ENCODE measurements around the gene TPBGL.
"Not testable (repeated sequence)": the region's sequence is repeated elsewhere in the genome, so short reads cannot be mapped to it uniquely, and the experiment has no call there.

TPBGL gene

DNA sequence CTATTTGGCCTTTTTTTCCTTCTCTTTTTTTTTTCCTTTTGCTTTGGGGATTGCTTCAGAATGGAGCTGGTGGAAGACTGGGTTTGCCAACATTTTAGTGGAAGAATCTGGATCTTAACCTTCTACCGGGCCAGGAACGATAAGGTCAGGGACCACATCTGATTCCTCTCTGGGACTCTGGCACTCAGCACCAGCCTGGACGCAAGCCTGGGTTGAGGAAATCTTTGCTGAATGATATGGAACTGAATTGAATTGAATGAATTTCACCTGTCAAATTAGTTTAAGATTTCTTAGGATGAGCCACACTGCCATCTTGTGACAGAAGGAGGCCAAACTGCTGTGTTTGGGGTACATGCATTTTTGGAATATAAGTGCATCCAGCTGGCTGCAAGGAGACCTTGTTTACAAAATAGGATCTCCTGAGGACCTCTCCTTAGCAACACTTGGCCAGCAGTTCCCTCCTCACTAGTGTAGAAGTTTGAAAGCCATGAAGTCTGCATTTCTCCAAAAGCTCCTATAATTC lies 30.4 kb downstream of the TPBGL start:
- H3K27me3 ChIP-seq = no peaks in the 10 kb centered on the region
- no peak for TF ChIP-seq Cebpa-rat (IDR thresholded peaks at IDR 0.05)

GRCh38 chr11:75271730-75272129 lies 31.2 kb downstream of the TPBGL start:
- Histone ChIP-seq H3K36me3 (peaks cover 69% of the 10 kb centered on the region), H3K4me3 (no peak overlapping the region), H3K9ac (no peak overlapping the region), H3K27me3 (no peaks in the 10 kb centered on the region), H4K20me1 (no peaks in the 10 kb centered on the region), H3K4me2 (peak overlapping the region; percentile 33), H3K9me3 (no peaks in the 10 kb centered on the region), H3K27ac (peak overlapping the region; percentile 8; the same call in 1 of the 2 replicates), H3K4me1 (peaks cover 57% of the 10 kb centered on the region)
- TF ChIP-seq Cebpa-rat (IDR thresholded peaks at IDR 0.05) = no peak

More for the DNA sequence above, 30.4 kb downstream of the TPBGL start:
- H3K36me3 ChIP-seq = peaks cover 71% of the 10 kb centered on the region
- H3K27ac ChIP-seq = no peak overlapping the region
- H3K4me1 ChIP-seq = peaks cover 57% of the 10 kb centered on the region
- no peaks in the 10 kb centered on the region for H4K20me1 ChIP-seq
- H3K4me2 ChIP-seq = no peak overlapping the region
- H3K9me3 ChIP-seq = no peaks in the 10 kb centered on the region
- H3K4me3 ChIP-seq = no peak overlapping the region
- no peak overlapping the region for H3K9ac ChIP-seq

- no peaks in the 10 kb centered on the region for H4K20me1 ChIP-seq
- H3K4me1 ChIP-seq = peaks cover 62% of the 10 kb centered on the region
- H3K36me3 ChIP-seq = peaks cover 69% of the 10 kb centered on the region
- peak overlapping the region; percentile 50; the same call in 1 of the 2 replicates for H3K9ac ChIP-seq
- peak overlapping the region; percentile 80 for H3K4me2 ChIP-seq
- no peak overlapping the region for H3K4me3 ChIP-seq
- no peaks in the 10 kb centered on the region for H3K27me3 ChIP-seq
- peak overlapping the region; percentile 66 for H3K27ac ChIP-seq
- H3K9me3 ChIP-seq = no peaks in the 10 kb centered on the region
- TF ChIP-seq Cebpa-rat (IDR thresholded peaks at IDR 0.05) = no peak
Observed at GRCh38 chr11:75272391-75272790, 31.8 kb downstream of the TPBGL start.

GRCh38 chr11:75272821-75273301 lies 32.3 kb downstream of the TPBGL start:
- H3K9me3 ChIP-seq = no peaks in the 10 kb centered on the region
- no peak for TF ChIP-seq Cebpa-rat (IDR thresholded peaks at IDR 0.05)
- peak overlapping the region; percentile 80 for H3K4me2 ChIP-seq
- no peaks in the 10 kb centered on the region for H4K20me1 ChIP-seq
- peak overlapping the region; percentile 50; the same call in 1 of the 2 replicates for H3K9ac ChIP-seq
- H3K27me3 ChIP-seq = no peaks in the 10 kb centered on the region
- H3K4me3 ChIP-seq = no peak overlapping the region
- peak overlapping the region; percentile 66 for H3K27ac ChIP-seq
- peaks cover 74% of the 10 kb centered on the region for H3K36me3 ChIP-seq
- peaks cover 63% of the 10 kb centered on the region for H3K4me1 ChIP-seq

GRCh38 chr11:75273411-75274391 lies 33.1 kb downstream of the TPBGL start:
- Histone ChIP-seq H3K9me3 (no peaks in the 10 kb centered on the region), H3K27ac (peak overlapping the region; percentile 66), H4K20me1 (no peaks in the 10 kb centered on the region), H3K4me3 (no peak overlapping the region), H3K9ac (peak overlapping the region; percentile 50; the same call in 1 of the 2 replicates), H3K4me2 (peak overlapping the region; percentile 80), H3K27me3 (no peaks in the 10 kb centered on the region), H3K4me1 (peaks cover 63% of the 10 kb centered on the region), H3K36me3 (peaks cover 76% of the 10 kb centered on the region)
- no peak for TF ChIP-seq Cebpa-rat (IDR thresholded peaks at IDR 0.05)

DNA sequence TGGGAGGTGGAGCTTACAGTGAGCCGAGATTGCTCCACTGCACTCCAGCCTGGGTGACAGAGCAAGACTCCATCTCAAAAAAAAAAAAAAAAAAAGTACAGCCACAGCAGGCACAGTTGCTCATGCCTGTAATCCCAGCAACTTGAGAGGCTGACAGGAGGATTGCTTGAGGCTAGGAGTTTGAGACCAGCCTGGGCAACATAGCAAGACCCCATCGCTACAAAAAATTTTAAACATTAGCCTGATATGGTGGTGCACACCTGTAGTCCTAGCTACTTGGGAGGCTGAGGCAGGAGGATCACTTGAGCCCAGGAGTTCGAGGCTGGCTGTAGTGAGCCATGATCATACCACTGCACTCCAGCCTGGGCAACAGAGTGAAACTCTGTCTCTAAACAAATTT lies 34.1 kb downstream of the TPBGL start:
- Histone ChIP-seq H3K9ac (0 out of 2 replicates have a peak overlapping the region, but pooled peaks have one; percentile 38), H3K27ac (peak overlapping the region; percentile 69; the same call in 1 of the 2 replicates), H3K36me3 (peaks cover 76% of the 10 kb centered on the region), H3K4me1 (peaks cover 70% of the 10 kb centered on the region)
- not testable (repeated sequence) for H3K9me3 ChIP-seq, H3K27me3 ChIP-seq, H3K4me2 ChIP-seq, H4K20me1 ChIP-seq, H3K4me3 ChIP-seq

DNA sequence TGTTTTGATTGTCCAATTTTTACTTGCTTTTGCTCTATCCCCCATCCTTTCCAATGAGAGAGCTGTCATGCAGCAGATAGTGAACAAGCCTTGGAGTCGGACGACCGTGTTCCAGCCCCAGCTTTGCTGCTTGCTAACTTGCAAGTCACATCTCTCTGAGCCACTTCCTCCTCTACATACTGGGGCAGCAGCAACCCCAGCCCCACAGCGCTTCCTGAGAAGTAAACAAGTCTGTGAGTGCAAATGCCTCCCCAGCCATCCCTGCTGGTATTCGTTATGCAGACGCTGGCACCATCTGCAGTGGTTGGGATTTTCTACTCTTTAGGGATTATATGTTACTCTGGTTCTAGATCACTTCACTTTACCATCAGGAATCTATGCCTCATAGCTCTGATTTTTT lies 35.0 kb downstream of the TPBGL start:
- H3K9ac ChIP-seq = peak overlapping the region; percentile 38; the same call in 1 of the 2 replicates
- no peak for TF ChIP-seq Cebpa-rat (IDR thresholded peaks at IDR 0.05)
- H3K36me3 ChIP-seq = peaks cover 73% of the 10 kb centered on the region
- no peak overlapping the region for H3K4me3 ChIP-seq
- H4K20me1 ChIP-seq = peaks cover 6% of the 10 kb centered on the region; the same call in 1 of the 2 replicates
- H3K27me3 ChIP-seq = no peaks in the 10 kb centered on the region
- no peaks in the 10 kb centered on the region for H3K9me3 ChIP-seq
- H3K27ac ChIP-seq = peak overlapping the region; percentile 69
- H3K4me1 ChIP-seq = peaks cover 79% of the 10 kb centered on the region
- peak overlapping the region; percentile 52 for H3K4me2 ChIP-seq

DNA sequence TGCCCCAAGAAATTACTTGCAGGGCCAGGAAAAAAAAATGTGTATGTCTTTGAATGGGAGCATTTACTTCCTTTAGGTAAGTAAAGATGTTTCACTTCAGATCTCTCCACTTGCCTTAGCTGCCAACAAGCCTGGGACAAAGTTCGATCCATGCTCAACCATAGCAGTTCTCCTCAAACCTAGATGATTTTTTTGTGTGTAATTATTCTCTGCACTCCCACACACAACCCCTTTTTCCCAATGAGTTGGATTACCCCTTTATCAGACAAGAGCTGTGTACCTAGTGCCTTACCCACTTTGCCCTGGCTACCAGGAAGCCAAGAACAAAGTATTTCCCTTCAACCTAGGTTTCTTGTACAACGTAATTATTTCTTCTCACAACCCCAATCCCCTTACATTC lies 35.6 kb downstream of the TPBGL start:
- Histone ChIP-seq H3K4me2 (peak overlapping the region; percentile 52), H3K36me3 (peaks cover 75% of the 10 kb centered on the region), H3K27me3 (no peaks in the 10 kb centered on the region), H3K4me1 (peaks cover 84% of the 10 kb centered on the region), H3K4me3 (no peak overlapping the region), H4K20me1 (peaks cover 11% of the 10 kb centered on the region; the same call in 1 of the 2 replicates), H3K9me3 (no peaks in the 10 kb centered on the region), H3K27ac (peak overlapping the region; percentile 69), H3K9ac (0 out of 2 replicates have a peak overlapping the region, but pooled peaks have one; percentile 2)
- TF ChIP-seq Cebpa-rat (IDR thresholded peaks at IDR 0.05) = no peak

DNA sequence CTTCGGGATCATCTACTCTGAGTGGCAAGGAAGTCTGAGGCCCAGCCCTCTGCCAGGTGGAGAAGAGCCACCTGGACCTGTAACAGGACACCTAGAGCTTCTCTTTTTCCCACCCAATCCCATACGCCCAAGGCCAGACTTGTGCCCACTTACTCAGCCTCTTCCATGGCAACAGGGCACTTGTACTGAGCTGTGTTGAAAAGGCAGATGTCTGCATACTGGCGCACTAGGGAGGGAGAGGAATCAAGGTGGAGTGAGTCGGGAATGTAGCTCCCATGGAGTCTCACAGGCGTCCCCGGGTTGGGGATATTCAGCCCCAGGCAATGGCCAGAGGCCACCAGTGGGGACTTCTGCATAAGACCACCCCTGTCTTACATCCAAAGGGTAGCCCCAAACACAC lies 36.1 kb downstream of the TPBGL start:
- H3K4me2 ChIP-seq = peak overlapping the region; percentile 52
- H3K9me3 ChIP-seq = no peaks in the 10 kb centered on the region
- no peaks in the 10 kb centered on the region for H3K27me3 ChIP-seq
- peak overlapping the region; percentile 2; the same call in 1 of the 2 replicates for H3K9ac ChIP-seq
- peaks cover 75% of the 10 kb centered on the region for H3K36me3 ChIP-seq
- H4K20me1 ChIP-seq = peaks cover 11% of the 10 kb centered on the region; the same call in 1 of the 2 replicates
- no peak overlapping the region for H3K4me3 ChIP-seq
- peak overlapping the region; percentile 69 for H3K27ac ChIP-seq
- peaks cover 79% of the 10 kb centered on the region for H3K4me1 ChIP-seq
- TF ChIP-seq Cebpa-rat (IDR thresholded peaks at IDR 0.05) = no peak

Data from BLaER1 (cell line).